Keratinocyte (primary cell): Measurements from ENCODE around the gene KIAA1210. TPM values are rescaled to one million over a fixed set of nuclear protein-coding genes. Genes with fewer than 3 reads are reported as not detected.

ENCODE experiments used
- DNase-seq: peaks from one replicate; pipeline ENCODE4 v3.0.0-alpha.2; 2011; ENCODE audit warnings: low read depth, missing footprints, low spot score
- FAIRE-seq: peaks from 2 replicates; lab custom pipeline; 2011; peaks lifted over from hg19 to GRCh38; lab: Jason Lieb, UNC
- H2AFZ ChIP-seq: 2 replicates; pipeline ENCODE4 v1.6.0; 2012; ENCODE audit warnings: low read length, control low read depth, inconsistent platforms; ENCODE audit not compliant: control insufficient read depth
- H3K27ac ChIP-seq: 2 replicates; pipeline ENCODE4 v1.5.1; 2011; ENCODE audit warnings: low read length; ENCODE audit not compliant: control insufficient read depth, insufficient read depth
- H3K27me3 ChIP-seq: 3 replicates; pipeline ENCODE4 v1.6.0; 2011; ENCODE audit warnings: low read length; ENCODE audit not compliant: control insufficient read depth, insufficient read depth; ENCODE audit errors: extremely low read depth
- H3K36me3 ChIP-seq, 2 experiments: 2 replicates in 1 of 2; 3 replicates in 1 of 2; pipeline ENCODE4 v1.5.1; 2011; ENCODE audit warnings: low read length in 2 of 2, mild to moderate bottlenecking in 1 of 2; ENCODE audit not compliant: control insufficient read depth in 2 of 2, insufficient read depth in 2 of 2; ENCODE audit errors: extremely low read depth in 1 of 2
- H3K4me1 ChIP-seq: 3 replicates; pipeline ENCODE4 v1.5.1; 2011; ENCODE audit warnings: low read length; ENCODE audit not compliant: control insufficient read depth, insufficient read depth; ENCODE audit errors: extremely low read depth
- H3K4me2 ChIP-seq: 3 replicates; pipeline ENCODE4 v1.6.0; 2011; ENCODE audit warnings: low read depth, low read length; ENCODE audit not compliant: control insufficient read depth, insufficient read depth; ENCODE audit errors: extremely low read depth
- H3K4me3 ChIP-seq, 3 experiments: fragments of 200-600 bp in 1 of 3; sonication (generic) in 1 of 3; 2 replicates in 2 of 3; 3 replicates in 1 of 3; pipeline ENCODE4 v1.5.1; 2011 to 2016; ENCODE audit warnings: low read length in 3 of 3, mild to moderate bottlenecking in 3 of 3, control low read depth in 2 of 3, inconsistent platforms in 1 of 3, low read depth in 1 of 3, mixed read lengths in 1 of 3, mixed run types in 1 of 3, moderate library complexity in 1 of 3; ENCODE audit not compliant: control insufficient read depth in 2 of 3, insufficient read depth in 2 of 3; ENCODE audit errors: extremely low read depth in 1 of 3
- H3K79me2 ChIP-seq: 2 replicates; pipeline ENCODE4 v1.6.0; 2012; ENCODE audit warnings: low read length; ENCODE audit not compliant: control insufficient read depth, insufficient read depth
- H3K9ac ChIP-seq: 3 replicates; pipeline ENCODE4 v1.6.0; 2011; ENCODE audit warnings: low read length; ENCODE audit not compliant: control insufficient read depth, insufficient read depth; ENCODE audit errors: extremely low read depth
- H3K9me1 ChIP-seq: 3 replicates; pipeline ENCODE4 v1.6.0; 2011; ENCODE audit warnings: low read length; ENCODE audit not compliant: control insufficient read depth, insufficient read depth; ENCODE audit errors: extremely low read depth
- H3K9me3 ChIP-seq: 2 replicates; pipeline ENCODE4 v1.5.1; 2012; ENCODE audit warnings: low read depth, low read length; ENCODE audit not compliant: control insufficient read depth
- H4K20me1 ChIP-seq: 3 replicates; pipeline ENCODE4 v1.6.0; 2011; ENCODE audit warnings: low read length; ENCODE audit not compliant: control insufficient read depth, insufficient read depth; ENCODE audit errors: extremely low read depth
- CTCF ChIP-seq, 3 experiments: IDR thresholded peaks in 1 of 3; conservative IDR thresholded peaks in 1 of 3; optimal IDR thresholded peaks in 1 of 3; 2 replicates in 2 of 3; 3 replicates in 1 of 3; pipeline versions ENCODE3 to v1.5.1; 2011; ENCODE audit warnings: low read length in 3 of 3, mild to moderate bottlenecking in 3 of 3, moderate library complexity in 2 of 3, control low read depth in 1 of 3, inconsistent platforms in 1 of 3; ENCODE audit not compliant: insufficient read depth in 2 of 3; ENCODE audit errors: extremely low read depth in 1 of 3
- EZH2 ChIP-seq: IDR thresholded peaks from one replicate; pipeline ENCODE4 v1.6.1; 2012; ENCODE audit warnings: inconsistent platforms, mild to moderate bottlenecking, low read length, moderate library complexity
- dilution Hi-C: fragments of 300-500 bp; cut with MboI; formaldehyde crosslinking; loops from one replicate; pipeline ENCODE4 v1.7.0; 2020; ENCODE audit warnings: low sequenced_read_pairs; ENCODE audit not compliant: extremely low pct_ligation_motif_present
- polyA minus RNA-seq, 3 experiments: library from RNA; depleted of rRNA, polyadenylated mRNA; stranded (reverse); fragments of >200 nt; gene quantifications; 1 replicate in 1 of 3; 2 replicates in 1 of 3; 3 replicates in 1 of 3; pipeline ENCODE4 v1.2.3, GENCODE V29; 2011
- polyA plus RNA-seq, 5 experiments: library from polyadenylated mRNA; depleted of rRNA in 3 of 5; stranded (reverse) in 3 of 5; stranded (forward) in 1 of 5; unstranded in 1 of 5; fragments of >200 nt; gene quantifications; 1 replicate in 1 of 5; 2 replicates in 3 of 5; 3 replicates in 1 of 5; pipeline versions ENCODE4 v1.2.1 to v1.2.3, GENCODE V29; 2011 to 2012; ENCODE audit warnings: missing spikeins in 2 of 5, low read depth in 1 of 5, low replicate concordance in 1 of 5

The KIAA1210 gene
- polyA plus RNA-seq (not detected in 3 replicates), polyA minus RNA-seq (not detected in 3 replicates)
- polyA plus RNA-seq (2011; ENCODE audit: low read depth), result not detected
- not detected in 2 replicates for polyA plus RNA-seq (2011; cell fraction: cytosol; rRNA removed)
- polyA plus RNA-seq (2011; cell fraction: nucleus; rRNA removed), result not detected in 2 replicates
- polyA plus RNA-seq (2012; ENCODE audit: low replicate concordance), result not detected in 2 replicates
- polyA minus RNA-seq (2011; cell fraction: cytosol; rRNA and poly(A)+ RNA removed), result not detected
- polyA minus RNA-seq (2011; cell fraction: nucleus; rRNA and poly(A)+ RNA removed), result not detected in 2 replicates

- dilution Hi-C loops, result no loop called here
- Histone ChIP-seq H3K79me2 (no peaks in the 10 kb centered on the region), H3K4me2 (no peak within 1 kb of the TSS), H3K36me3 (no peaks in the 10 kb centered on the region), H3K4me1 (no peaks in the 10 kb centered on the region), H3K27ac (no peak within 1 kb of the TSS), H3K9me1 (no peaks in the 10 kb centered on the region), H2AFZ (no peak within 1 kb of the TSS), H3K27me3 (no peaks in the 10 kb centered on the region), H3K4me3 (no peak within 1 kb of the TSS), H3K9me3 (no peaks in the 10 kb centered on the region), H4K20me1 (no peaks in the 10 kb centered on the region), H3K9ac (no peak within 1 kb of the TSS)
- TF ChIP-seq CTCF (optimal IDR thresholded peaks at IDR 0.05 in 1 of 3, IDR thresholded peaks at IDR 0.05 in 1 of 3, conservative IDR thresholded peaks at IDR 0.05 in 1 of 3; ENCODE audit: extremely low read depth in 1 of 3, insufficient read depth in 2 of 3, low read length in 3 of 3), result no peak
- no peak for TF ChIP-seq EZH2
- DNase-seq (no peak), FAIRE-seq (no peak)
Observed at GRCh38 chrX:119127650-119128049, at the start of gene KIAA1210. KIAA1210 (minus strand) TSS chrX:119127812; CDS start chrX:119123642, 4,170 bp downstream.

- no peaks in the 10 kb centered on the region for H3K4me1 ChIP-seq
- DNase-seq (no peak), FAIRE-seq (no peak)
- dilution Hi-C loops, result no loop called here
- no peak for TF ChIP-seq CTCF (optimal IDR thresholded peaks at IDR 0.05 in 1 of 3, IDR thresholded peaks at IDR 0.05 in 1 of 3, conservative IDR thresholded peaks at IDR 0.05 in 1 of 3; ENCODE audit: extremely low read depth in 1 of 3, insufficient read depth in 2 of 3, low read length in 3 of 3)
- no peak for TF ChIP-seq EZH2
- H3K4me2 ChIP-seq, result no peak overlapping the region
- no peaks in the 10 kb centered on the region for H3K27me3 ChIP-seq
- no peaks in the 10 kb centered on the region for H3K9me1 ChIP-seq
- H3K9me3 ChIP-seq, result no peaks in the 10 kb centered on the region
- H4K20me1 ChIP-seq, result no peaks in the 10 kb centered on the region
- no peak overlapping the region for H3K4me3 ChIP-seq
- no peaks in the 10 kb centered on the region for H3K79me2 ChIP-seq
- no peaks in the 10 kb centered on the region for H3K36me3 ChIP-seq
- H3K9ac ChIP-seq, result no peak overlapping the region
- H2AFZ ChIP-seq, result no peak overlapping the region
- H3K27ac ChIP-seq, result no peak overlapping the region
Observed at GRCh38 chrX:119177278-119177677, 49.7 kb upstream of the KIAA1210 start.
